Large intestine (tissue), 3 donors: ENCODE data around the gene PAMR1. TPM values are rescaled to one million over a fixed set of nuclear protein-coding genes. Genes with fewer than 3 reads are reported as not detected.

Experiments used
- DNase-seq, 2 donors: peaks; one replicate each; pipeline versions ENCODE4 v3.0.0 to v3.0.0-alpha.2; 2013
- H3K27ac ChIP-seq: one replicate; pipeline ENCODE4 v1.5.1; 2013; ENCODE audit warnings: low read length
- H3K27me3 ChIP-seq: 2 replicates; pipeline ENCODE4 v1.6.1; 2013; ENCODE audit warnings: low read length; ENCODE audit not compliant: control insufficient read depth, insufficient read depth
- H3K36me3 ChIP-seq: 2 replicates; pipeline ENCODE4 v1.6.1; 2013; ENCODE audit warnings: low read length; ENCODE audit not compliant: control insufficient read depth, insufficient read depth
- H3K4me1 ChIP-seq: one replicate; pipeline ENCODE4 v1.6.1; 2013; ENCODE audit warnings: low read length; ENCODE audit not compliant: control insufficient read depth, insufficient read depth
- H3K4me3 ChIP-seq: one replicate; pipeline ENCODE4 v1.5.1; 2013; ENCODE audit warnings: low read length
- H3K9me3 ChIP-seq: one replicate; pipeline ENCODE4 v1.6.1; 2013; ENCODE audit warnings: mild to moderate bottlenecking, low read depth, low read length, moderate library complexity; ENCODE audit not compliant: control insufficient read depth
- WGBS: methylation state at CpG from one replicate; pipeline ENCODE4 v1.1.5; 2013; ENCODE audit warnings: low lambda C conversion rate; ENCODE audit not compliant: insufficient coverage; 5-methylcytosine and 5-hydroxymethylcytosine counted together
- polyA plus RNA-seq: library from polyadenylated mRNA; unstranded; fragments of 120-200 nt; gene quantifications from one replicate; pipeline ENCODE4 v1.2.1, GENCODE V29; 2013

The PAMR1 gene
- polyA plus RNA-seq, 1 donor, result 8.3 TPM

DNA sequence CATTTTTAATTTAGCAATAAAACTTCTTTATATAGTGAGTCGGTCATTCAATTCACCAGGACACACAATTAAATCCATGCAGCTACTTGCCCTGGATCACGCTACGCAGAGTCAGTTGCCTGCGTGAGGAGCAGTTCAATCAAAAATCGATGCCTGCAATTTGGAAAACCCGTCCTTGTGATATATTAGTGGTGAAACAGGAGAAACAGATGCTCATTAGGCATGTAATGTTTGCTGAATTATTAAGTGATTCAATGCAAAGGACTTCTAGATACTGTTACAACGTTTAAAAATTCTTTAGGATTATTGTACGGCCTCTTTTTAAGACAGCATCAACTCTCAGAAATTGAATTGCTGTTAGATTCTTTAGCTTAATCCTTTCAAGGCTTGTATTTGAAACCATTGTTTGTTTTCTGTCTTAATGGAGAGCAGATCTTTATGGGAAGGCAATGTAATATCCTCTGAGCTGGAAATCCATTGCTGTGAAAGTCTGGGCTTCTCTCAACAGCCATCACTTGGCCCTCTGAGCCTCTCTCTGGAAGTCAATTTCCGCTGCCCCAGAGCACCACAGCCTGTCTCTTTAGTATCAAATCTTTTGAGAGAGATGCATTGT, 20.1 kb upstream of the PAMR1 start:
- 50% methylated on average over 2 of the region's 9 CpGs for WGBS
- H3K4me1 ChIP-seq, result no peaks in the 10 kb centered on the region
- no peak for DNase-seq
- no peak overlapping the region for H3K4me3 ChIP-seq
- H3K36me3 ChIP-seq, result no peaks in the 10 kb centered on the region
- H3K27ac ChIP-seq, result no peak overlapping the region
- no peaks in the 10 kb centered on the region for H3K27me3 ChIP-seq
- H3K9me3 ChIP-seq, result no peaks in the 10 kb centered on the region

DNA sequence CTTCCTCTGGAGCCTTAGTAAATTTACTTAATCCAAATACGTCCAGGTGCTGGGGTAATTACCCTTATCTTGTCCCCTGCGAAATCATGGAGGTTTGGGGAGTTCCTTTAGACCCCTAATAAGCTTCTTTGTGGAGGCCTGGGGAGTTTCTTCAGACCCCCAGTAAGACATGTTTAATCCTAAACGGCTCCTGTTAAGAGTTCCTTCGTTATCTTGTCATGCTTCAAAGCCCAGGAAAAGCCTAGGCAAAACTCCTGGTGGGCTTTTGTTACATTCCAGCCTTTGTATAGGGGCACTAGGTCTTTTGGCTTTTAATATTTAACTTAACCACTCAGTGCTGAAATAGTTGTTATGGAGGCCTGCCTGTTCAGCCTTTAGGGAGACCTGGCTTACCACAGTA, 18.1 kb upstream of the PAMR1 start:
- no peaks in the 10 kb centered on the region for H3K9me3 ChIP-seq
- WGBS, result no CpG with 5 or more reads among the region's 4 CpGs
- DNase-seq, result no peak
- H3K4me1 ChIP-seq, result peaks cover 4% of the 10 kb centered on the region
- no peak overlapping the region for H3K4me3 ChIP-seq
- H3K27me3 ChIP-seq, result no peaks in the 10 kb centered on the region
- no peak overlapping the region for H3K27ac ChIP-seq
- H3K36me3 ChIP-seq, result no peaks in the 10 kb centered on the region

GRCh38 chr11:35541621-35542375, 16.4 kb upstream of the PAMR1 start:
- H3K4me1 ChIP-seq, result peaks cover 4% of the 10 kb centered on the region
- peak overlapping the region; percentile 9 for H3K27ac ChIP-seq
- H3K4me3 ChIP-seq, result no peak overlapping the region
- no peaks in the 10 kb centered on the region for H3K9me3 ChIP-seq
- no peaks in the 10 kb centered on the region for H3K27me3 ChIP-seq
- H3K36me3 ChIP-seq, result no peaks in the 10 kb centered on the region
- peak; percentile 40 to 54 for DNase-seq
- no CpG with 5 or more reads among the region's 4 CpGs for WGBS

DNA sequence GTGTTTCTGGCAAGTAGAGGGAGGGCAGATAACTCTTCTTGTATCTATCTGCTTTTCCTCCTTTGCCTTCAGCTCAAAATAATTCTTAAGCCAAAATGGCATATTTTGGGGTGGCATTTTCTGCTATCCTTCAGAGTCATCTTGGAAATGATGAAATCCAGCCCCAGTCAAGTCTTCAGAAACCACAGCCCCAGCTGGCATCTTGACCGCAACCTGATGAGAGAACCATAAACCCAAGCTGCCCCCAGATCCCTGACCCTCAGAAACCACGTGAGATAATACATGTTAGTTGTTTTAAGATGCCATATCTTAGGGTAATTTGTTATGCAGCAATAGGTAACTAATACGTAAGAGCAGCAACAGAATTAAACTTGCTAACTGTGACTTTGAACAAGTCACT, 15.1 kb upstream of the PAMR1 start:
- 83% methylated on average over 1 of the region's 3 CpGs for WGBS
- Histone ChIP-seq H3K9me3 (no peaks in the 10 kb centered on the region), H3K4me1 (peaks cover 4% of the 10 kb centered on the region), H3K4me3 (no peak overlapping the region), H3K36me3 (no peaks in the 10 kb centered on the region), H3K27me3 (no peaks in the 10 kb centered on the region), H3K27ac (no peak overlapping the region)
- DNase-seq, result no peak

GRCh38 chr11:35539781-35540281, 14.4 kb upstream of the PAMR1 start:
- Histone ChIP-seq H3K36me3 (no peaks in the 10 kb centered on the region), H3K4me3 (no peak overlapping the region)
- no CpG with 5 or more reads among the region's 7 CpGs for WGBS

GRCh38 chr11:35539256-35539655, 13.8 kb upstream of the PAMR1 start:
- no peaks in the 10 kb centered on the region for H3K27me3 ChIP-seq
- H3K27ac ChIP-seq, result peak overlapping the region; percentile 18
- peaks cover 4% of the 10 kb centered on the region for H3K4me1 ChIP-seq
- H3K4me3 ChIP-seq, result no peak overlapping the region
- WGBS, result 80% methylated on average over 1 of the region's 3 CpGs
- no peaks in the 10 kb centered on the region for H3K36me3 ChIP-seq
- no peaks in the 10 kb centered on the region for H3K9me3 ChIP-seq
- no peak for DNase-seq

More at GRCh38 chr11:35539781-35540281, 14.4 kb upstream of the PAMR1 start:
- no peak overlapping the region for H3K27ac ChIP-seq
- peaks cover 4% of the 10 kb centered on the region for H3K4me1 ChIP-seq
- peak in 1 of 2 donors; percentile 48 for DNase-seq
- H3K27me3 ChIP-seq, result no peaks in the 10 kb centered on the region
- H3K9me3 ChIP-seq, result no peaks in the 10 kb centered on the region

- 100% methylated on average over 1 of the region's 7 CpGs for WGBS
- no peaks in the 10 kb centered on the region for H3K27me3 ChIP-seq
- no peak overlapping the region for H3K27ac ChIP-seq
- H3K36me3 ChIP-seq, result no peaks in the 10 kb centered on the region
- DNase-seq, result no peak
- H3K9me3 ChIP-seq, result no peaks in the 10 kb centered on the region
- no peak overlapping the region for H3K4me3 ChIP-seq
- H3K4me1 ChIP-seq, result peaks cover 4% of the 10 kb centered on the region
Measured at GRCh38 chr11:35536470-35536869, 11.1 kb upstream of the PAMR1 start.

DNA sequence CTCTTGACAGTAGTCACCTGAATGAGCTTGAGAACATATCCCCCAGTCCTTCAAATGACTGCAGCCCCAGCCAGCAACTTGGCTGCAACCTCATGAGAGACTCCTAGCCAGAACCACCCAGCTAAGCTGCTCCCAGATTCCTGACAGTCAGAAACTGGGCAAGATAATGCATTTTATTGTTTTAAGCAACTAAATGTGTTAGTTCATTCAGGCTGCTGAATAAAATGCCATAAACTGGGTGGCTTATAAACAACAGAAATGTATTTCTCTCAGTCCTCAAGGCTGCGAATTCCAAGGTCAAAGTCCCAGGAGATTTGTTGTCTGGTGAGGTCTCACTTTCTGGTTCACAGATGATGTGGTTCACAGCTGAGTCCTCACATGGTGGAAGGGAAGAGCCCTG, 5.8 kb upstream of the PAMR1 start:
- Histone ChIP-seq H3K9me3 (no peaks in the 10 kb centered on the region), H3K36me3 (no peaks in the 10 kb centered on the region), H3K4me3 (no peak overlapping the region), H3K27me3 (peaks cover 19% of the 10 kb centered on the region), H3K27ac (no peak overlapping the region), H3K4me1 (no peaks in the 10 kb centered on the region)
- no CpG with 5 or more reads among the region's 1 CpG for WGBS
- no peak for DNase-seq

DNA sequence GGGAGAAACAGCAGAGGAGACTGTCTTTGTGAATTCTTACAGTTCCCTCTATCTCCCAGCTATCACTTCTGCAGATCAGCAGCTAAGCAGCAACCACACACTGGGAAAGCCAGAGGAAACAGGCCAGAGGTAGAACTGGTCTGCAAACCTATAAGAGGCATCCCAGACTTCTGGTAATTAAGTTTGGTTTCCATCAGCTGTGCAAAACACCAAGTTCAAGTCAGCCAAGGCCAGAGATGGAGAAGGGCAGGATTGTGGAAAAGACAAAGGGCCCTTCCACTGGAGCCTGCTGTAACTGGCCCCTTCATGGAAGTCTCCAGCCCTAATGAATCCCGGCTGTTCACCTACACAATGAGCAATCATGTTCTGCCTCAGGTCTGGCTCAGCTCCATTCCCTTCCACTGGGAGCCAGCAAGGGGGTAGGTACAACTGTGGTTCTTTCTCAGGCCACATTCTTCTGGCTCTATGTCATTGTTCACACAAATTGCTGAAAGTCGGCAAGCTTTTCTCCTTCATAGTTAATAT, 4.6 kb upstream of the PAMR1 start:
- no peak overlapping the region for H3K4me3 ChIP-seq
- H3K27me3 ChIP-seq, result peaks cover 31% of the 10 kb centered on the region
- 17% methylated on average over 1 of the region's 2 CpGs for WGBS
- H3K4me1 ChIP-seq, result no peaks in the 10 kb centered on the region
- H3K36me3 ChIP-seq, result no peaks in the 10 kb centered on the region
- H3K9me3 ChIP-seq, result no peaks in the 10 kb centered on the region
- no peak overlapping the region for H3K27ac ChIP-seq
- no peak for DNase-seq

DNA sequence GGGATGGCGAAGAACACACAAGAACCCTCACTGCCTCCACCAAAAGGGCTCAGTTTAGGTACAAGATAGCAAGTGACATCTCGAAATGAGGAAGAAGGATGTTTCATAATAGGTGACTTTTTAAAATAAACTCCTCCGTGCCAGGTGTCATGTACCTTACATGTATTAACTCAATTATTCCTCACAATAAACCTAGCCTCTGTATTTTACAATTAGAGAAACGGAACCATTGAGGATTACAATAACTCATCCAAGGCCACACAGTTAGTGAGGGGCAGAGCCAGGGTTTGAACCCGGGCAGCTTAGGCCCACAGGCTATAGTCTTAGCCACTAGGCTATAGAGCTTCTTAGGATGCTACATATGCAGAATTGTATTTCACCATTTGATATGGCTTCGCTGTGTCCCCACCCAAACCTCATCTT, 965 bp upstream of the PAMR1 start:
- H3K27me3 ChIP-seq, result peaks cover 47% of the 10 kb centered on the region

More for the DNA sequence above, 965 bp upstream of the PAMR1 start:
- 0% methylated on average over 1 of the region's 6 CpGs for WGBS
- no peak for DNase-seq
- H3K9me3 ChIP-seq, result no peaks in the 10 kb centered on the region
- H3K4me3 ChIP-seq, result no peak overlapping the region
- H3K27ac ChIP-seq, result no peak overlapping the region
- no peaks in the 10 kb centered on the region for H3K36me3 ChIP-seq
- H3K4me1 ChIP-seq, result no peaks in the 10 kb centered on the region
